NCI-H187 treated with DMSO at 0.1 percent for 48 hours (cell line): Measurements from ENCODE around the gene RALGAPB.

ENCODE experiments used
- DNase-seq: peaks from one replicate; lab custom pipeline; 2025; lab: John Stamatoyannopoulos, UW

RALGAPB gene

DNA sequence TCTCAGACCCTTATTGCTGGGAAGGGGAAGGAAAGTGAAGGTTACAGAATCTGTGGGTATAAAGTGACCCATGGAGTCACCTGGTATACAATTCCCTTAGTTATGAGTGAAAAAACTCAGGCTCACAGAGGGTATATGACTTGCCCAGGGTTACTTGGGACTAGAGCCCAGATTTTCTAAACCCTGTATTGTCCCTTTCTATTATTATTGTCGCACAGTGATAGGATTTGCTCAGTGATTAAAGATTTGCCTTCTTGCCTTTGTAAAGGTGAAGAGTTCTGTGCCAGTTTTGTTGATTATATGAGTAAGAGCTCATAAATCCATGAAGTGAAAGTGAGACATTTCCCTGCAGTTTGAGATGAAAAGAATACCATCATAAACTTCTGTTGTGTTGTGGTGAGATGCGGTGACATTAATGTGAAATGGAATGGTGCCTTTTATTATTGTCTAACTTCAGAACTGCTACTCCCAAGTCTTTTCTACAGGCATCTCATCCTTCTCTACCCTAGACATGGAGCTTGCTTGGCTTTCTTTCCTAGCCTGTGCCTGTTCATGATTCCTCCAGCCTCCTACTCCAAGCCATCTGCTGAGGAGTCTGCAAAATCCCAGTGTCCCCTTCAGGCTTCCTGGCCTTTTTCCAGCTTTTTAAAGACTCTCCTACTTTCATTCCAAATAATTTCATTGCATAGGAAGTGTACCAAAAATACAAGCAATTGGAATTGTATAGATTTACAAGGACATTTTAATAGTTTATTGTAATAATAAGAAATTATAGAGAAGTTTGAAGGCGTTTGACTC, 74.8 kb downstream of the RALGAPB start:
- no peak for DNase-seq

DNA sequence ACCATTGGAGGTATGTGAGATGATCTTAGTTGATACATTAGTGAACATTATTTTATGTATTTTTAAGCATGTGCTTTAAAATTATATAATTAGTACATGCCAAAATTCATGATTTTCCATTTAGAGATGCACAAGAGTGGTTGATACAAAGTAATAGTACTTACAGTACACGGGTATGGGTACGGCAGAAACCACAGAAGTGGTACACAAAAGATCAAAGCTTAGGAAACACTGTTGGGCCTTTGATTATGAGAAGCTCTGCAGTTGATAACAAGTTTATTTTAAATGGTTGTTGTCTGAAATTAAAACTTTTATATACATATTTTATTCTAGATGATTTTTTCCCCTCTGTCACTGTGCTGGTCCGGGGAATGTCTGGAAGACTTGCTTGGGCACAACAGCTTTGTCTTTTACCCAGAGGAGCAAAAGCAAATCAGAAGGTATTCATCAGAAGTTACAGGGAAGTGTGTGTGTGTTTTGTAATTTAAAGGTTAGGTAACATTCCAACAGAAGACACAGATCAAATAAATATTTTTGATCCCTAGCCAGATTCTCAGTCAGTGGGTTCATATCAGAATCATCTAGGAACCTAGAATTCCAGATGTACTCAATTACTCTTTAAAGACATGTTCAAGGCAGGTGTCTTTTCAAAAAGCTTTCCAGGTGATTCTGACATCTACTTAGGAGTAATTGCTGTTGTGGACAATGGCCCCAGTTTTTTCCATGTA, 75.9 kb downstream of the RALGAPB start:
- no peak for DNase-seq

DNA sequence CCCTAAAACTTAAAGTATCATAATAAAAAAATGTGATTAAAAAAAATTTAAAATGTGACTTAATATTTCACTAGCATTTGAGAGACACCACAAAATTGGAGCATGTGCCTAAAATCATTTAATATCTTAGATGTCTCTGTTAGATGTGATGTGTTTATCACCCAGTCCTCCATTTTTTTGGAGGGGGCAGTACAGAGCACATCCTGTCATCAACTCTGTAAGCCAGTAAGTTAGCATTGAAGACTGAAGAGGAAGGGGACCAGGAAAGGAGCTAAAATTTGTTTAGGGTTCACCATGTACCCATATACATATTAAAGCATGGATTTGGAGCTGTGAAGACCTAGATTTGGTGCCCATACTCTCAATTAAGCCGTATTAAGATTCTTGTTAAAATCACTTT, 77.6 kb downstream of the RALGAPB start:
- DNase-seq, result no peak

DNA sequence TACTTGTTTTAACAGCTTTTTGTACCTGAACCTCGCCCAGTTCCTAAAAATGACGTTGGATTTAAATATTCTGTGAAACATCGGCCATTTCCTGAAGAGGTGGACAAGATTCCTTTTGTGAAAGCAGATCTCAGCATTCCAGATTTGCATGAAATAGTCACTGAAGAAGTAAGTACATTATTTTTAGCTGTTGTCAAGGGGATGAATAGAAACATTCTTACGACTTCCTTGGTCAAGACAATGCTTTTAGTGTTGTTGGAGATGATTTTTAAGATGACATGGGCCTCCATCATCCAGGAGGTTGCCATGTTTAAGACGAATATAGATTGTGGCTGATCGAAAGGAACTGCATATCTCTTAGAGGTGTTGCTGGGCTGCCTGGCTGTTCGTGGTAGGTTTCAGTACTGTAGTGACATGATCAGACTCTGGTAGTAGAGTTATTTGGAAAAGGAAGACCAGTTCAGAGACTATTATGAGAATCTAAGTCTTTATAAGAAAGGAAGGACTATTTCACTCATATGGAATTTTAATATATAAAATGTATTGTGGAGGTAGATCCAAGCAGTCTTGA, 78.5 kb downstream of the RALGAPB start:
- no peak for DNase-seq

- DNase-seq, result no peak
Observed at GRCh38 chr20:38554986-38555385, 82.3 kb downstream of the RALGAPB start.

GRCh38 chr20:38555395-38555794, 82.8 kb downstream of the RALGAPB start:
- no peak for DNase-seq

DNA sequence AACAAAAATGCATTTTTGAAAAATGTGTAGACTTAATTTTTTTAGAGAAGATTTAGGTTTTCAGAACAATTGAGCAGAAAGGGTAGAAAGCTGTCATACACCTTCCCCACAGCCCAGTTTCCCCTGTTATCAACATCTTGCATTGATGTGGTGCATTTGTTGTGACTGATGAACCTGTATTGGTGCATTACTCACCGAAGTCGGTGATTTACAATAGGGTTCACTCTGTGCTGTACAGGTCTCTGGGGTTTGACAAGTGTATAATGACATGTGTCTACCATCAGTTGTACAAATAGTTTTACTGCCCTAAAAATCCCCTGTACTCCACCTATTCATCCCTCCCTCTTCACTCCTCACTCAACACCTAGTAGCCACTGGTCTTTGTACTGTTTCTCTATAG, 84.5 kb downstream of the RALGAPB start:
- no peak for DNase-seq

GRCh38 chr20:38558596-38559360, 86.1 kb downstream of the RALGAPB start:
- DNase-seq, result no peak

GRCh38 chr20:38559764-38560163, 87.1 kb downstream of the RALGAPB start:
- no peak for DNase-seq

GRCh38 chr20:38563802-38564431, 91.3 kb downstream of the RALGAPB start:
- DNase-seq, result no peak

DNA sequence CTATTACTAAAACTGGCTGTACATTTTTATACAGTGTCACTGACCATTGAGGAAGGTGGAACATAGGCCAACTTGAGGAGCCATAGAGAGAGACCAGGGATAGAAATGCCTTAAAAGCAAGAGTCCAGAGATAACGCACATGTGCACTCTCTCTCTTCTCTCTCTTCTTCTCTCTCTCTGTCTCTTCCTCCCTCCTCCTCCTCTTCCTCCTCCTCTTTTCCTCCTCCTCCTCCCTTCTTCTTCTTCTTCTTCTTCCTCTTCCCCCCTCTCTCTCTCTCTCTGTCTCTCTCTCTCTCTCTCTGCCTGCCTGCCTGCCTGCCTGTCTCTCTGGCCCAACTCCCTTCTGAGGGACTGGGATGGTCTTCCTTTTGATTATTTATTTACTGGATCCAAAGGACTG, 92.0 kb downstream of the RALGAPB start:
- no peak for DNase-seq

DNA sequence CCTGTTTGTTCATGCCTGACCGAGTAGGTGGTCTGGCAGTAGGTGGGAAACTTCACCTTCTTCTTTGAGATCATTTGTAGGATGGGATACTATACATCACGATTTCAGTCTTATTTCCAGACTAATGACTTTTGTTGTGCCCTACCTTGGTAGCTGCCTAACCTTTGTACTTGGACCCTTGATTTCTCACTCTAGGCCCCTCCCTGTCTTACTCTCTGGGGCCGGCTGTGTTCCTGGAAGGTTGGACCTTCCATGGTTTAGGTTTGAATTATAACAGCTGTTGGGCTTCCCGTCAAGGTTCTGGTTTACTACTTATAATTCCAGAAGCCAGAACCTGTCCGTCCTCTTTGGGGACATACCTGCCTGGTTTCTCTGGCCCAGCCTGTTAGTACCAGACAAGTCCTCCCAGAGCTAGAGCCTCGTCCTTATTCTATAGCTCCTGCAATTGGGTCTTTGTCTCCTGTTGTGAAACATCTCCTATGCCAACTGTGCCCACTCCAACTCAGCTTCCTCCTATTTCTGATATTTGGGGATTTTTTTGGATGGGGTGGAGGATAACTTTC, 93.5 kb downstream of the RALGAPB start:
- no peak for DNase-seq

DNA sequence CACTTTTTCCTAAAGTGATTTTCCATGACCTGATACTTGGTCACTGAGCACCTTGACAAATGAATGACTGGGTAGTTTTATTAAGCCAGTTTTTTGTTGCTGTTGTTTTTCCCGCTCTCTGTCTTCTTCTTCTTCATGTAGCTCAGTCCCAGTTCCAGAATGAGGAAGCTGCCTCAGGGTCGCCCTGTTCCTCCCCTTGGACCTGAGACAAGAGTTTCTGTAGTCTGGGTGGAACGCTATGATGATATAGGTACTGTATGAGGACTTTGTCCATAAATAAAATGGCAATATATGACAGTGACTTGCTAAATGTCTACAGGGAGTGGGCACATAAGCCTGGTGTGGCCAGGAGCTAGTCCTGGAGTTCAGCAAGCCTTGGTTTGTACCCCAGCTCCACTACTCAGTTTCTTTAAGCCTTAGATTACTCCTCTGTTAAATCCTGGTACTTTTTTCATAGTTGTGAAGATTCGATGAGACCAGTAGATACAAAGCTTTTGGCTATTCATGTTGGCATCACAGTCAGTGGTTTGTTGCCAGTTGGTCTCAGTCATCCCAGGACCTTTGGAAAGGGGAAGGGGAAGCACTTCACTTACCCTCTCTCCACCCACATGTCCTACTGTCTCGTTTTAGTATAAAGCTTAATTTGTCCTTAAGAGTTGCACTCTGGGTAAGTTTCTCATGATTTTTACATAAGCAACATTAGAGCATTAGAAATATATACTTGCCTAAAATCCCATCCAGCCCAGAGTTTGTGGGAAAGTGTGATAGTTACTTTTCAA, 97.3 kb downstream of the RALGAPB start:
- no peak for DNase-seq

- no peak for DNase-seq
Observed at GRCh38 chr20:38573413-38573812, 100.8 kb downstream of the RALGAPB start.

DNA sequence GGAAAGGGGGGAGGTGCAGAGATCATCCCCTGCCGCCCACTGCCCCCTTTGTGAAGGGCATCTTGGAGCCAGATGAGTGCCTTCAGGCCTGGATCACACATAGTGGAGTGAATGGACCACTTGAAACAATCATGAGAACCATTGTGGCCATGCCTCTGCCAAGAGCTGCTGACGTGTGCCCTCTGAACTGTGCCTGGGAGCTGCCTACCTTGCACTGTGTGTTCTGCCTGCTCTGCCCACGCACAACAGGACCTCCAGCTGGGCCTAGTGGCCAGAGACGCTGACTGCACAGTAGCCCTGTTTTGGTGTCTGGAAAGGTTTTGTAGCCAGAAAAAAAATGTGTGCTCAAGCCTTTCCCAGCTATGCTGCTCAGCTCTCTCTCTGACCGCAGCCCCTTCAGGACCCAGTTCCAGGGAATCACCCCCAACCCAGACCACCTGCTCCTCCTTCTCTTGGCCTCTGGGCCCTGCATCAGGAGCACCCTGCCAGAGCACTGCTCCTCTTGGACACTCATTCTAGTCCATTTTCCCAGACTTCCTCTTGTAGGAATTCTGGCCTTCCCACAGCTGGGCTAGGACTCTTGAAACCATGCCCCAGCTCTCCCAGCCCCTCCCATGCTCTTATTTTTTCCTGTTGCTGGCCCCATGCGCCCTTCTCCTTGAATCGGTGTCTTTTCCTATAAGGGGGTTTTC, 106.7 kb downstream of the RALGAPB start:
- DNase-seq, result no peak

DNA sequence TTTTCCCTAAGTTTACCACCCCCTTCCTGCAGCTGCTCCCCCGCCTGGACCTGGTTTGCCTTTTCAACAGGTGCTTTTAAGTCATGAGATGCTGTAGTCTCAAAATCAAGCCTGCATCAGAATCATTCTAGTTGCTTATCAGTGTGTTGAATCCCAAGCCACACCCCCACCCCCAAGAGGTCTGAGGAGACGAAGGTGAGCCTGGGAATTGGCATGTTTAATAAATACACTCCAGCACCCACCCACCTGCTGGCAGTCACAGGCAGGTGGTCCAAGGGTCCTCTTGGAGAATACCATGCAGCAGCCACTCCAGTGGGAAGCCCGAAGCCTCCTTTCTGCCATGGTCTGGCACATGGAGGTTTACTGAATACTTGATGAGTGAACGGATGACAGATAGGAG, 107.3 kb downstream of the RALGAPB start:
- no peak for DNase-seq

DNA sequence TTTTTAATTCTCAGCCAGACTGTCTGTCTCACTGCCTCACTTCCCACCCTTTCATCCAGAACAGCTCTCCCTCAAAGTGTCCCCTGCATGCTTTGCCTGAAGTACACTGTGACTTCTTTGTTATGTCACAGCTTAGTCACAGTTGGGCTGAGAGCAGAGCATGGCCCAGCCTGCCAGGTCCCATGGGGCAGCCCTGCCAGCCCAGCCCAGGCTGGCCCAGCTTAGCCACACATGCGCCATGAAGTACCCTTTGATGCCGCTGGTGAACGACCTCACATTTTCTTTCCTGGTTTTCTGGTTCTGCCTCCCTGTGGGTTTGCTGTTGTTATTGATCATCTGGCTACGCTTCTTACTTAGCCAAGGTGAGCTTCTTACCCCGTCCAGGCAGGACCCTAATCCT, 108.4 kb downstream of the RALGAPB start, which contains the start of gene ADIG:
Gene ADIG, plus strand, starts transcription at position 185 of the 400 bp plus-strand sequence. Its CDS starts 54 bp downstream, at position 239.
- DNase-seq, result peak; percentile 76

DNA sequence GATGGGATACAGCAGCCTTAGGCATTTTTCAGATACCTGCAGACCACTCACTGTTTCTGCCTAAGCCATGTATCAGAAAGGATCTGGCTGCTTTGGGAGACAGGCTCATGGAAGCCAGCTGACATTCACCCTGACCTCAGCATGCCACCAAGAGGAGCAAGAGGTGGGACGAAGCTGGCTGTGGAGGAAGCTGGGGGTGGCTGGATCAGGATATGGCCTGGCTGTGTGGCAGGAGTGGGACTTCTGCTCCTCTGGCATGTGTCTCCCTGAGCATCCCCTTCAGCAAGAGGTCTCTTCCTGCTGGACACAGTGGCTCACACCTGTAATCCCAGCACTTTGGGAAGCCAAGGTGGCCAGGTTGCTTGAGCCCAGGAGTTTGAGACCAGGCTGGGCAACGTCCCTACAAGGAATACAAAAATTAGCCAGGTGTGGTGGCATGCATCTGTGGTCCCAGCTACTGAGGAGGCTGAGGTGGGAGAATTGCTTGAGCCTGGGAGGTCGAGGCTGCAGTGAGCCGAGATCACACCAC, 109.3 kb downstream of the RALGAPB start:
- no peak for DNase-seq

DNA sequence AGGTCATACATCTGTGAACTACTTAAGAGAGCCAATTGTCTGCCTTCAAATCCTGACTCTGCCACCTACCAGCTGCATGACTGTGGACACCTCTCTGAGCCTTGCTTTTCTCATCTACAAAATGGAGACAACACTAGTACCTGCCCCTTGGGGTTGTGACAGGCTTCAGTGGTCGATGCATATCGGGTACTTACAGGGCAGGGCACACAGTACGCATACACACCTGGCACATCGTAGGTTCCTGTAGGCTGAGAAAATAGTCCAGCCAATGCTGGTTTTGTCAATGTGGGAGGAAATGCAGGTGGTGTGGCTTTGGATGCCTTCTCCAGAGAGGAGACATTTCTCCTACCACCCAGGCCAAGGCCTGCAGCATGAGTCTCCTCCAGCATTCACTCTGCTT, 110.7 kb downstream of the RALGAPB start:
- no peak for DNase-seq
